Measurements from ENCODE around the gene PTPN6.

- TF ChIP-seq CEBPB (IDR thresholded peaks at IDR 0.05; ENCODE audit: low read depth, low read length) (no peak), POLR2A (IDR thresholded peaks at IDR 0.05; ENCODE audit: low read depth, low read length) (no peak), BHLHE40 (IDR thresholded peaks at IDR 0.05; ENCODE audit: low read depth, low read length) (no peak), CTCF (conservative IDR thresholded peaks at IDR 0.05; ENCODE audit: low read depth, low read length) (no peak), MAFK (IDR thresholded peaks at IDR 0.05; ENCODE audit: low read depth, low read length) (no peak), FOS (IDR thresholded peaks at IDR 0.05; ENCODE audit: low read depth, low read length) (no peak), RAD21 (IDR thresholded peaks at IDR 0.05; ENCODE audit: low read length) (no peak), RCOR1 (IDR thresholded peaks at IDR 0.05; ENCODE audit: insufficient replicate concordance, low read length) (no peak)
These were observed 28.9 kb upstream of the PTPN6 start for GRCh38 chr12:6921996-6922946.
